Measurements from ENCODE around the gene ABCB1. TPM values are rescaled to one million over a fixed set of nuclear protein-coding genes. Genes with fewer than 3 reads are reported as not detected.

Gene ABCB1
- total and polyA plus RNA-seq, 2 of the 13 experiments (the other 11 are each of a cell fraction or from before 2014, with no cell fraction given), result 42.8 to 52.6 TPM

DNA sequence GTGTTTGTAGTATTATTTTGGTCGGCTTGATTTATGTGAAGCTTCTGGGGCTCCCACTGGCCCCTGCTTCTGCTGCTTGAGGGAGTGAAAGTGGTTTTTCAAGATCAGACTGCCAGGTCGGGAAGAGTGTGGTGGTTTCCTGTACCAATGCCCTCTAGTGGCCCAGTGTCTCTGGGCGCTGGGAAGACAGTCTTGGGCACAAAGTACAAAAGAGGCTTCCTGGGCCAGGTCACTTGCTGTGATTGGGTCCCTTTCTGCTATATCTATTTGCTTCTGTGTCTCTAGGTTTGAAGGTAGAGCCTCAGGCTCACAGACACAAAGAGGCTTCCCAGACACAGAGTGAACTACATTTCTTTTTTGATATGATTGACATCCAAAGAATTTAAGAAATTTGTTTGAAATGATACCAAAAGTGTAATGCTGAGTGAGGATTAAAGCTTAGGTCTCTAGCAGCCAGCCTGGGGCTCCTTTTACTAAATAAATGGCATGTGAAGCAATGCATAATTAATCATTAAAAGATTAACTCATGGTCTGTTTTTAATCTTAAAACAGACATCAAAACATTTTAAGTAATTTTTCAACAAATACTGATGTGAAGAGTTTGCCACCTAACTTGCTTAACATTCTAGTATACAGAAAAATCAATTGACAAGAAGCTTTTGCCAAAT is 36.3 kb downstream of the ABCB1 start (continued):
- TF ChIP-seq, protein P1, sequence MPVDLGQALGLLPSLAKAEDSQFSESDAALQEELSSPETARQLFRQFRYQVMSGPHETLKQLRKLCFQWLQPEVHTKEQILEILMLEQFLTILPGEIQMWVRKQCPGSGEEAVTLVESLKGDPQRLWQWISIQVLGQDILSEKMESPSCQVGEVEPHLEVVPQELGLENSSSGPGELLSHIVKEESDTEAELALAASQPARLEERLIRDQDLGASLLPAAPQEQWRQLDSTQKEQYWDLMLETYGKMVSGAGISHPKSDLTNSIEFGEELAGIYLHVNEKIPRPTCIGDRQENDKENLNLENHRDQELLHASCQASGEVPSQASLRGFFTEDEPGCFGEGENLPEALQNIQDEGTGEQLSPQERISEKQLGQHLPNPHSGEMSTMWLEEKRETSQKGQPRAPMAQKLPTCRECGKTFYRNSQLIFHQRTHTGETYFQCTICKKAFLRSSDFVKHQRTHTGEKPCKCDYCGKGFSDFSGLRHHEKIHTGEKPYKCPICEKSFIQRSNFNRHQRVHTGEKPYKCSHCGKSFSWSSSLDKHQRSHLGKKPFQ (CRISPR knock-in tag; IDR thresholded peaks at IDR 0.05; ENCODE audit: insufficient replicate concordance), result no peak
- TF ChIP-seq ZNF101 (CRISPR knock-in tag; IDR thresholded peaks at IDR 0.05; ENCODE audit: borderline replicate concordance, low read depth) (no peak), ZNF772 (CRISPR knock-in tag; IDR thresholded peaks at IDR 0.05) (no peak), HHEX (CRISPR knock-in tag; IDR thresholded peaks at IDR 0.05) (no peak), ZFP36L1 (CRISPR knock-in tag; IDR thresholded peaks at IDR 0.05) (no peak), SALL1 (CRISPR knock-in tag; IDR thresholded peaks at IDR 0.05) (peak; percentile 48; the same call in 1 of the 2 replicates), ZNF235 (CRISPR knock-in tag; IDR thresholded peaks at IDR 0.05; ENCODE audit: borderline replicate concordance) (no peak), CREM (IDR thresholded peaks at IDR 0.05) (no peak), CREM (CRISPR knock-in tag; IDR thresholded peaks at IDR 0.05) (no peak), FOXK1 (CRISPR knock-in tag; IDR thresholded peaks at IDR 0.05; ENCODE audit: borderline replicate concordance, low read depth) (no peak), JUND (CRISPR knock-in tag; IDR thresholded peaks at IDR 0.05) (no peak), WIZ (CRISPR knock-in tag; IDR thresholded peaks at IDR 0.05) (no peak), CHD2 (IDR thresholded peaks at IDR 0.05; ENCODE audit: low read depth, low read length) (no peak), SETDB1 (CRISPR knock-in tag; IDR thresholded peaks at IDR 0.05; ENCODE audit: borderline replicate concordance) (no peak), U2AF2 (IDR thresholded peaks at IDR 0.05; ENCODE audit: low read depth, low read length) (no peak), GATAD2A (CRISPR knock-in tag; IDR thresholded peaks at IDR 0.05) (peak; percentile 43; the same call in 1 of the 2 replicates), SRSF4 (IDR thresholded peaks at IDR 0.05; ENCODE audit: low read depth, low read length, poor library complexity, severe bottlenecking) (no peak), SIN3B (IDR thresholded peaks at IDR 0.05; ENCODE audit: low read length) (no peak)
- TF ChIP-seq, protein P2, sequence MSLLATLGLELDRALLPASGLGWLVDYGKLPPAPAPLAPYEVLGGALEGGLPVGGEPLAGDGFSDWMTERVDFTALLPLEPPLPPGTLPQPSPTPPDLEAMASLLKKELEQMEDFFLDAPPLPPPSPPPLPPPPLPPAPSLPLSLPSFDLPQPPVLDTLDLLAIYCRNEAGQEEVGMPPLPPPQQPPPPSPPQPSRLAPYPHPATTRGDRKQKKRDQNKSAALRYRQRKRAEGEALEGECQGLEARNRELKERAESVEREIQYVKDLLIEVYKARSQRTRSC (CRISPR knock-in tag; IDR thresholded peaks at IDR 0.05; ENCODE audit: low read depth), result no peak
- TF ChIP-seq, protein P3, sequence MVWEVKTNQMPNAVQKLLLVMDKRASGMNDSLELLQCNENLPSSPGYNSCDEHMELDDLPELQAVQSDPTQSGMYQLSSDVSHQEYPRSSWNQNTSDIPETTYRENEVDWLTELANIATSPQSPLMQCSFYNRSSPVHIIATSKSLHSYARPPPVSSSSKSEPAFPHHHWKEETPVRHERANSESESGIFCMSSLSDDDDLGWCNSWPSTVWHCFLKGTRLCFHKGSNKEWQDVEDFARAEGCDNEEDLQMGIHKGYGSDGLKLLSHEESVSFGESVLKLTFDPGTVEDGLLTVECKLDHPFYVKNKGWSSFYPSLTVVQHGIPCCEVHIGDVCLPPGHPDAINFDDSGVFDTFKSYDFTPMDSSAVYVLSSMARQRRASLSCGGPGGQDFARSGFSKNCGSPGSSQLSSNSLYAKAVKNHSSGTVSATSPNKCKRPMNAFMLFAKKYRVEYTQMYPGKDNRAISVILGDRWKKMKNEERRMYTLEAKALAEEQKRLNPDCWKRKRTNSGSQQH (CRISPR knock-in tag; IDR thresholded peaks at IDR 0.05; ENCODE audit: low read depth), result no peak
- TF ChIP-seq, protein P4, sequence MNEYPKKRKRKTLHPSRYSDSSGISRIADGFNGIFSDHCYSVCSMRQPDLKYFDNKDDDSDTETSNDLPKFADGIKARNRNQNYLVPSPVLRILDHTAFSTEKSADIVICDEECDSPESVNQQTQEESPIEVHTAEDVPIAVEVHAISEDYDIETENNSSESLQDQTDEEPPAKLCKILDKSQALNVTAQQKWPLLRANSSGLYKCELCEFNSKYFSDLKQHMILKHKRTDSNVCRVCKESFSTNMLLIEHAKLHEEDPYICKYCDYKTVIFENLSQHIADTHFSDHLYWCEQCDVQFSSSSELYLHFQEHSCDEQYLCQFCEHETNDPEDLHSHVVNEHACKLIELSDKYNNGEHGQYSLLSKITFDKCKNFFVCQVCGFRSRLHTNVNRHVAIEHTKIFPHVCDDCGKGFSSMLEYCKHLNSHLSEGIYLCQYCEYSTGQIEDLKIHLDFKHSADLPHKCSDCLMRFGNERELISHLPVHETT (CRISPR knock-in tag; conservative IDR thresholded peaks at IDR 0.05), result no peak
- TF ChIP-seq, protein P5, sequence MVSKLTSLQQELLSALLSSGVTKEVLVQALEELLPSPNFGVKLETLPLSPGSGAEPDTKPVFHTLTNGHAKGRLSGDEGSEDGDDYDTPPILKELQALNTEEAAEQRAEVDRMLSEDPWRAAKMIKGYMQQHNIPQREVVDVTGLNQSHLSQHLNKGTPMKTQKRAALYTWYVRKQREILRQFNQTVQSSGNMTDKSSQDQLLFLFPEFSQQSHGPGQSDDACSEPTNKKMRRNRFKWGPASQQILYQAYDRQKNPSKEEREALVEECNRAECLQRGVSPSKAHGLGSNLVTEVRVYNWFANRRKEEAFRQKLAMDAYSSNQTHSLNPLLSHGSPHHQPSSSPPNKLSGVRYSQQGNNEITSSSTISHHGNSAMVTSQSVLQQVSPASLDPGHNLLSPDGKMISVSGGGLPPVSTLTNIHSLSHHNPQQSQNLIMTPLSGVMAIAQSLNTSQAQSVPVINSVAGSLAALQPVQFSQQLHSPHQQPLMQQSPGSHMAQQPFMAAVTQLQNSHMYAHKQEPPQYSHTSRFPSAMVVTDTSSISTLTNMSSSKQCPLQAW (CRISPR knock-in tag; IDR thresholded peaks at IDR 0.05), result no peak
- TF ChIP-seq, protein P6, sequence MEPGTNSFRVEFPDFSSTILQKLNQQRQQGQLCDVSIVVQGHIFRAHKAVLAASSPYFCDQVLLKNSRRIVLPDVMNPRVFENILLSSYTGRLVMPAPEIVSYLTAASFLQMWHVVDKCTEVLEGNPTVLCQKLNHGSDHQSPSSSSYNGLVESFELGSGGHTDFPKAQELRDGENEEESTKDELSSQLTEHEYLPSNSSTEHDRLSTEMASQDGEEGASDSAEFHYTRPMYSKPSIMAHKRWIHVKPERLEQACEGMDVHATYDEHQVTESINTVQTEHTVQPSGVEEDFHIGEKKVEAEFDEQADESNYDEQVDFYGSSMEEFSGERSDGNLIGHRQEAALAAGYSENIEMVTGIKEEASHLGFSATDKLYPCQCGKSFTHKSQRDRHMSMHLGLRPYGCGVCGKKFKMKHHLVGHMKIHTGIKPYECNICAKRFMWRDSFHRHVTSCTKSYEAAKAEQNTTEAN (CRISPR knock-in tag; conservative IDR thresholded peaks at IDR 0.05), result no peak
